Neural cell (in vitro differentiated cells): ENCODE data around the gene XXYLT1. TPM values are rescaled to one million over a fixed set of nuclear protein-coding genes. Genes with fewer than 3 reads are reported as not detected.

Experiments
- H2AFZ ChIP-seq: fragments of 200-600, 300-800 bp; sonication (generic), shearing (Covaris generic); 2 replicates; pipeline ENCODE4 v1.6.0; 2014; ENCODE audit warnings: low read depth, mild to moderate bottlenecking, antibody characterized with exemption, low read length, moderate library complexity
- H3F3A ChIP-seq: fragments of 200-600 bp; shearing (Covaris generic); 2 replicates; pipeline ENCODE4 v1.6.1; 2016; ENCODE audit warnings: mild to moderate bottlenecking, moderate library complexity, mixed read lengths, antibody characterized with exemption, low read length; ENCODE audit not compliant: insufficient read depth, poor library complexity, severe bottlenecking
- H3K27ac ChIP-seq: fragments of 200-600, 300-800 bp; sonication (generic), shearing (Covaris generic); 2 replicates; pipeline ENCODE4 v1.5.1; 2014; ENCODE audit warnings: mild to moderate bottlenecking, low read length, moderate library complexity
- H3K27me3 ChIP-seq: fragments of 300-800, 200-600 bp; sonication (generic), shearing (Covaris generic); 2 replicates; pipeline ENCODE4 v1.6.0; 2014; ENCODE audit warnings: mild to moderate bottlenecking, low read depth, low read length, moderate library complexity; ENCODE audit not compliant: insufficient read depth
- H3K36me3 ChIP-seq: fragments of 300-800, 200-600 bp; sonication (generic), shearing (Covaris generic); 2 replicates; pipeline ENCODE4 v1.5.1; 2014; ENCODE audit warnings: mild to moderate bottlenecking, antibody characterized with exemption, low read length, moderate library complexity; ENCODE audit not compliant: insufficient read depth
- H3K4me2 ChIP-seq: fragments of 300-800, 200-600 bp; sonication (generic), shearing (Covaris generic); 2 replicates; pipeline ENCODE4 v1.6.0; 2014; ENCODE audit warnings: mild to moderate bottlenecking, low read length
- H3K4me3 ChIP-seq: fragments of 300-800, 200-600 bp; sonication (generic), shearing (Covaris generic); 2 replicates; pipeline ENCODE4 v1.5.1; 2014; ENCODE audit warnings: mild to moderate bottlenecking, low read length, moderate library complexity
- H3K79me2 ChIP-seq: fragments of 200-600 bp; shearing (Covaris generic); replicated peaks from 2 replicates; pipeline ENCODE4 v1.6.0; 2014; ENCODE audit warnings: mild to moderate bottlenecking, low read length, moderate library complexity; ENCODE audit not compliant: insufficient read depth
- H3K9ac ChIP-seq: fragments of 300-800, 200-600 bp; sonication (generic), shearing (Covaris generic); 2 replicates; pipeline ENCODE4 v1.6.1; 2016; ENCODE audit warnings: mild to moderate bottlenecking, low read length, mixed read lengths
- H3K9me2 ChIP-seq: fragments of 200-600 bp; shearing (Covaris generic); 2 replicates; pipeline ENCODE4 v1.6.1; 2016; ENCODE audit warnings: mild to moderate bottlenecking, low read length, mixed read lengths; ENCODE audit not compliant: insufficient read depth
- H3K9me3 ChIP-seq: fragments of 200-600, 300-800 bp; sonication (generic), shearing (Covaris generic); 2 replicates; pipeline ENCODE4 v1.6.1; 2016; ENCODE audit warnings: mild to moderate bottlenecking, mixed run types, low read length, moderate library complexity, mixed read lengths
- H4K20me1 ChIP-seq: fragments of 200-600 bp; shearing (Covaris generic); 2 replicates; pipeline ENCODE4 v1.6.1; 2016; ENCODE audit warnings: mild to moderate bottlenecking, mixed run types; ENCODE audit not compliant: insufficient read depth
- CTCF ChIP-seq: fragments of 450-650 bp; IDR thresholded peaks from 2 replicates; pipeline ENCODE4 v1.5.1; 2014; ENCODE audit warnings: antibody characterized with exemption, mild to moderate bottlenecking, moderate library complexity; ENCODE audit not compliant: poor library complexity, severe bottlenecking
- EP300 ChIP-seq: fragments of 450-650 bp; conservative IDR thresholded peaks from 2 replicates; pipeline ENCODE4 v1.6.1; 2014; ENCODE audit warnings: antibody characterized with exemption, mild to moderate bottlenecking, moderate library complexity; ENCODE audit not compliant: poor library complexity, severe bottlenecking
- EZH2 ChIP-seq: fragments of 200-600, 300-800 bp; shearing (Covaris generic), sonication (generic); IDR thresholded peaks from 2 replicates; pipeline ENCODE4 v1.6.1; 2014; ENCODE audit warnings: antibody characterized with exemption, low read length, borderline replicate concordance, mild to moderate bottlenecking; ENCODE audit not compliant: insufficient read depth, poor library complexity, severe bottlenecking
- MXI1 ChIP-seq: fragments of 450-650 bp; conservative IDR thresholded peaks from 2 replicates; pipeline ENCODE4 v1.6.1; 2014; ENCODE audit warnings: antibody characterized with exemption, mild to moderate bottlenecking; ENCODE audit not compliant: poor library complexity, severe bottlenecking
- POLR2AphosphoS5 ChIP-seq: IDR thresholded peaks from 2 replicates; pipeline ENCODE4 v1.6.1; 2012
- RAD21 ChIP-seq: fragments of 450-650 bp; conservative IDR thresholded peaks from 2 replicates; pipeline ENCODE4 v1.6.1; 2014; ENCODE audit warnings: antibody characterized with exemption, mild to moderate bottlenecking, moderate library complexity
- REST ChIP-seq: IDR thresholded peaks from 2 replicates; pipeline ENCODE4 v1.6.1; 2012; ENCODE audit warnings: borderline replicate concordance
- SMC3 ChIP-seq: fragments of 450-650 bp; conservative IDR thresholded peaks from 2 replicates; pipeline ENCODE4 v1.6.1; 2014; ENCODE audit warnings: antibody characterized with exemption, mild to moderate bottlenecking, moderate library complexity; ENCODE audit not compliant: poor library complexity
- TAF1 ChIP-seq: IDR thresholded peaks from 2 replicates; pipeline ENCODE4 v1.6.1; 2012; ENCODE audit warnings: low read depth
- polyA plus RNA-seq: library from polyadenylated mRNA; depleted of rRNA; stranded (reverse); fragments of >200 nt; gene quantifications from 2 replicates; pipeline ENCODE4 v1.2.3, GENCODE V29; 2014

XXYLT1 gene
- polyA plus RNA-seq, 1 donor from 2014 or later = 25.4 TPM

- no peaks in the 10 kb centered on the region for H3K9me2 ChIP-seq
- no peaks in the 10 kb centered on the region for H4K20me1 ChIP-seq
- H2AFZ ChIP-seq = no peak overlapping the region
- no peaks in the 10 kb centered on the region for H3K79me2 ChIP-seq
- no peak overlapping the region for H3K4me2 ChIP-seq
- no peaks in the 10 kb centered on the region for H3F3A ChIP-seq
- H3K27me3 ChIP-seq = no peaks in the 10 kb centered on the region
- no peak overlapping the region for H3K4me3 ChIP-seq
- H3K9ac ChIP-seq = no peak overlapping the region
- no peaks in the 10 kb centered on the region for H3K36me3 ChIP-seq
- peaks cover 6% of the 10 kb centered on the region for H3K9me3 ChIP-seq
- H3K27ac ChIP-seq = no peak overlapping the region
- TF ChIP-seq CTCF (no peak), MXI1 (no peak), POLR2AphosphoS5 (no peak), EP300 (no peak), RAD21 (no peak), SMC3 (no peak), EZH2 (no peak), REST (no peak), TAF1 (no peak)
Measured at GRCh38 chr3:195195321-195196209, 75.4 kb downstream of the XXYLT1 start.

GRCh38 chr3:195194559-195195206, 76.3 kb downstream of the XXYLT1 start:
- no peaks in the 10 kb centered on the region for H3F3A ChIP-seq
- H3K4me2 ChIP-seq = no peak overlapping the region
- no peak overlapping the region for H3K9ac ChIP-seq
- H2AFZ ChIP-seq = no peak overlapping the region
- H3K9me2 ChIP-seq = no peaks in the 10 kb centered on the region
- TF ChIP-seq EZH2 (no peak), REST (no peak), TAF1 (no peak), EP300 (no peak), RAD21 (no peak), CTCF (no peak), MXI1 (no peak), SMC3 (no peak), POLR2AphosphoS5 (no peak)
- peaks cover 6% of the 10 kb centered on the region for H3K9me3 ChIP-seq
- H3K36me3 ChIP-seq = no peaks in the 10 kb centered on the region
- H3K27ac ChIP-seq = no peak overlapping the region
- no peaks in the 10 kb centered on the region for H3K27me3 ChIP-seq
- no peaks in the 10 kb centered on the region for H3K79me2 ChIP-seq
- no peaks in the 10 kb centered on the region for H4K20me1 ChIP-seq
- H3K4me3 ChIP-seq = no peak overlapping the region
